T-helper 2 cell treated with Interferon-gamma antibody and Interleukin-4, amounts not matched to agents 100 ng/mL and 5 ng/mL, for 36 hours (primary cell): ENCODE data around the gene CSH2. TPM values are rescaled to one million over a fixed set of nuclear protein-coding genes. Genes with fewer than 3 reads are reported as not detected.
"Not testable (repeated sequence)": the region's sequence is repeated elsewhere in the genome, so short reads cannot be mapped to it uniquely, and the experiment has no call there.

Source experiments
- intact Hi-C: fragments of 100-400 bp; cut with micrococcal nuclease; formaldehyde crosslinking; loops from one replicate; pipeline ENCODE4 v1.15.1; 2023
- total RNA-seq: library from RNA; stranded (reverse); gene quantifications from 2 replicates; pipeline ENCODE4 v1.2.3, GENCODE V29; 2022

Gene CSH2
- total RNA-seq, 1 donor from 2014 or later: not detected

DNA sequence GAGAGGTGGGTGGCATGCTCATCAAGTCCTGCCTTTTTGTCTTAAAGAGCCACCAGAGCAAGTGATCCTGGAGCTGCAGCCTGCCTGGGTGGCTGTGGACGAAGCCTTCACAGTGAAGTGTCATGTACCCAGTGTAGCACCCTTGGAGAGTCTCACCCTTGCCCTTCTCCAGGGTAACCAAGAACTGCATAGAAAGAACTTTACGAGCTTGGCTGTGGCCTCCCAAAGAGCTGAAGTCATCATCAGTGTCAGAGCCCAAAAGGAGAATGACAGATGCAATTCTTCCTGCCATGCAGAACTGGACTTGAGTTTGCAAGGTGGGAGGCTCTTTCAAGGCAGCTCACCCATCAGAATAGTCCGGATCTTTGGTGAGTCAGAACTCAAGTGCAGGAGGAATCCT is 14.2 kb downstream of the CSH2 start:
- intact Hi-C loops: no loop called here

DNA sequence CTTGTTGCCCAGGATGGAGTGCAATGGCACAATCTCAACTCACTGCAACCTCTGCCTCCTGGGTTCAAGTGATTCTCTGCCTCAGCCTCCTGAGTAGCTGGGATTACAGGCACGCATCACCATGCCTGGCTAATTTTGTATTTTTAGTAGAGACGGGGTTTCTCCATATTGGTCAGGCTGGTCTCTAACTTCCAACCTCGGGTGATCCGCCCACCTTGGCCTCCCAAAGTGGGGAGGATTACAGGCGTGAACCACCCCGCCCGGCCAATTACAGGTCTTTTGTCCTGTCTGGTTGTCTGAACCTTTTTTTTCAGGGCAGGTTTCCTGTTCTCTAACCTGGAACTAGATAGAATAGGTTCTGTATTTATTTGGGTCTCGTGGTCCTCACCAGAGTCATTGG is 17.1 kb downstream of the CSH2 start:
- intact Hi-C loops: not testable (repeated sequence)

DNA sequence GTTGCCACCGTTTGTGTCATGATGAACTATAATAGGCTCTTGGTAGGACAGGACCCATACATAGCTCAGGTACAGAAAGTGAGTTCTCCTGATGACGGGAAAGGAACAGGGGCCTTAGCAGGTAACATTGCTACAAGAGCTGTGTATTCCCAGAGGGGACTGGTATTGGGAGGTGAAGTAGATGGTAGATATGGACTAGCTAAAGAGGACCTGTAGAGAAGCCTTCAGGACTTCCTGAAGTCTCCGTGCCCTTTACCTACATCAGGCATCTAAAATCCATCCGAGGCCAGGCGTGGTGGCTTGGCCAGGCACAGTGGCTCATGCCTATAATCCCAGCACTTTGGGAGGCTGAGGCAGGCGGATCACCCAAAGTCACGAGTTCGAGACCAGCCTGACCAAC is 18.3 kb downstream of the CSH2 start:
- intact Hi-C loops: no loop called here

DNA sequence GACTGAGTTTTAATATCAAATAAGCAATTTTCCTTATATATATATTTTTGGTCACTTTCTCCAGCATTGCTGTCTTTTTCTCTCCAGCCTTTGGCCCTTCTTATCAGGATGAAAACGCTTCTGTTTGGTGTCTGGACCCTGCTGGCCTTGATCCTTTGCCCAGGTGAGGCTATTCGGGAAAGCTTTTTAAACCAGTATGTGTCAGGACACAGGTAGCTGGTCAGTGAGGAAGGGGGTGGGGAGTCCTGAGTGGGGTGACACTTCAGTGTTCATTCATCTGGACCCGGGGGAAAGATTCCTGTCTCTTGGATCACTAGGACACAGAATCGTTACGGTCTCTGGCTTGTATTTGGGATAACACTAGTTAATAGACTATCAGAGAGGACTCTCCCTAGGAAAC is 18.8 kb downstream of the CSH2 start:
- intact Hi-C loops: no loop called here

DNA sequence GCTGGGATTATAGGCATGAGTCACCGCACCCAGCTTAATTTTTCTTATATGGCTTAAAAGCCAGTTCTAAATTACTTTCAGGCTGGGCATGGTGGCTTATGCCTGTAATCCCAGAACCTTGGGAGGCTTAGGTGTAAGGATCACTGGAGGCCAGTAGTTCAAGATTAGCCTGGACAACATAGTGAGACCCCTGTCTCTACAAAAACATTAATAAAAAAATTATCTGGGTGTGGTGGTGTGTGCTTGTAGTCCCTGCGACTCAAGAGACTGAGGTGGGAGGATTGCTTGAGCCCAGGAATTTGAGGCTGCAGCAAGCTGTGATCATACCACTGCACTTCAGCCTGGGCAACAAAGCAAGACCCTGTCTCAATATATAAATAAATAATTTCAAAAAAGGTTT is 20.2 kb downstream of the CSH2 start:
- intact Hi-C loops: no loop called here

DNA sequence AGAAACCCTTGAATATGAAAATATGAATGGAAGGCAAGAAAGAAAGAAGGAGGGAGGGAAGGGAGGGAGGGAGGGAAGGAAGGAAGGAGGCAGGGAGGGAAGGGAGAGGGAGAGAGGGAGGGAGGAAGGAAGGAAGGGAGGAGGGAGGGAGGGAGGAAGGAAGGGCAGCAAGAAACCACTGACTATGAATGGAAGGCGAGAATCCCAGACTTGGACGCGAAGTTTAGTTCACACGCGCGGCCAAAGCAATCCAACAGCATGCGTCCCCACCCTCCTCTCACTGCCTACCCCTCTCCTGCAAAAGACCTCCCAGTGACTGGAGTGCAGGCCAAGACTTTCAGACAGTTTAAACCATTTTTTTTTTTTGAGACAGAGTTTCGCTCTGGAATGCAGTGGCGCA is 23.1 kb downstream of the CSH2 start:
- intact Hi-C loops: no loop called here

DNA sequence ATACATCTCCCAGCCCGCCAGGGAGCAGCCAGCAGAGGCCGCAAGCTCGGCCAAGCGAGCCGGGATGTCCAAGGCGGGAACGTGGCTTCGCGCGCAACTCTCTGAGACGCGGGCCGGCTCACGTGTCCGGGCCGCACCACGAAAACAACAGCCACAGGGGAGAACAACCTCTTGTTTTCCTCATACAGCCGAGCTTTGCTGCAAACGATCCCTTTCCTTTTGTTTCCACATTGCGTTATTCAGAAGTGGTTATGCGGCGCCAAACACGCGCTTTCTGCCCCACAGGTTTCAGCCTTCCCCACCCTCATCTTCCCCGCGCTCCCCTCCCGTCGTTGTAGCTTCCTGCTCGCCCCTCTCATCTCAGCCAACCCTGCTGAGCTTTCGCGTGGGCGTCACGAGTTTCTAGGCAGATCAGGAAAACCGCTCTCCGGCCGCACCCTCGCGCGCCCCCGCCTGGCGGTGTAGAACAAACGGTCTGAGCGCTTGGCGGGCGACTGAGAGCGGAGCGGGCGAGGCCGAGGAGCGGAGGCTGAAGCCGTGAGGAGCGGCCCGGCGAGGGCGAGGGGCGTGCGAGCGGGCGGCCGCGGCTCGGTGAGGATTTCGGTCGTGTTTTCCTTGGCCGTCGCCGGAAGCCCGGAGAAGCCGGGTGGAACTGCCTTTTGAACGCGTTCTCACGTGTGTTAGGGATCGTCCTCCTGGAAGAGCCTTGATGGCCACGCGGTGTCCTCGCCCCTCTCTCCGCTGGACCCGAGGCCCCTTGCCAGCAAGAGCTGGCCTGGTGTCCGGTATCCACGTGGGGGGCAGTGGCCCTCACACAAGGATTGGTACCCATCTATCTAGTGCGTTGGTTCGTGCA is 24.4 kb downstream of the CSH2 start:
- intact Hi-C loops: loop anchor here (10.0 kb wide), 1 partner anchor 424 kb away; no protein-coding TSS in a partner anchor

DNA sequence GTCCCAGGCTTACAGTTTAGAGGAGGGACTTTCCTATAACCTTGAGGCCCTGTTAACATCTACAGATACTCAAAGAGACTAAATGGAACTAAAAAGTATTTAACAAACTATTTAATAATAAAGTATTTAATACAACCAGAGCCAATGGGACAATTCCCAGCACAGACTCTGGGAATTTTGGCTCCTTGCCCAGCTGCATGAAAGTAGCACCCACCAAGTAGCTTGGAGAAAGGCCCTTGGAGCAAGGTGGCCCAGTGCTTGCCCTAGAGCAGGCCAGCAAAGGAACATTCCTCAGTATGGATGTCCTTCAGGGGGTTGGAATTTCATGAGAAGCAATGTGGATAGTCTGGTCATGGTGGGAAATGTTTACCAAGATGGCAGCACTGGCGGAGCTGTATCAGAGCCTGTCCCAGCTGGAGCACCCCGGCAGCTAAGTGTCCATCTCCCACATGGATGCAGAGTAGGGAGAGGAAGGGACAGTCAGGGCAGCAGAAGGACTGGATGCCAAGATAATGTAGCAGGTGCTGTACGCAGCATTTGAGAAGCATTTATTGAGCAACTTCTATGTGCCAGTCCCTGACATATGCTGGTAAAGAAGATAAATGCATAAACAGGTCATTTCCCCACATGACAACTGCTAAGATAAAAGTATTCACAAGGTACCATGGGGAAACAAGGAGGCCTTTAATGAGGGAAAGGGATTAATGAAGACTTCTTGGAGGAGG is 25.8 kb downstream of the CSH2 start:
- intact Hi-C loops: loop anchor here (10.0 kb wide), 1 partner anchor 423 kb away; no protein-coding TSS in a partner anchor

DNA sequence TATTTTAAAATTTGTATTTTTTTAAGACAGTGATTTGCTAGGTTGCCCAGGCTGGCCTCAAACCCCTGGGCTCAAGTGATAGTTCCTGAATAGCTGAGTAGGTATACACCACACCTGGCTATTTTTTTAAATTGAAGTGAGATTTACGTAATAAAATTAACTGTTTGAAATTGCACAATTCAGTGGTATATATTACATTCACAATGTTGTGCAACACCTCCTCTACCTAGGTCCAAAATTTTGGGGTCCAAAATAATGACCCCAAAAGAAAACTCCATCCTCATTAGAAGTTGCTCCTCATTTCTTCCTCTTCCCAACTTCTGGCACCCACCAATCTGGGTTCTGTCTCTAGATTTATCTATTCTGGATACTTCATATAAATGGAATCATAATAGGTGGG is 28.0 kb downstream of the CSH2 start:
- intact Hi-C loops: loop anchor here (10.0 kb wide), 1 partner anchor 421 kb away; no protein-coding TSS in a partner anchor

DNA sequence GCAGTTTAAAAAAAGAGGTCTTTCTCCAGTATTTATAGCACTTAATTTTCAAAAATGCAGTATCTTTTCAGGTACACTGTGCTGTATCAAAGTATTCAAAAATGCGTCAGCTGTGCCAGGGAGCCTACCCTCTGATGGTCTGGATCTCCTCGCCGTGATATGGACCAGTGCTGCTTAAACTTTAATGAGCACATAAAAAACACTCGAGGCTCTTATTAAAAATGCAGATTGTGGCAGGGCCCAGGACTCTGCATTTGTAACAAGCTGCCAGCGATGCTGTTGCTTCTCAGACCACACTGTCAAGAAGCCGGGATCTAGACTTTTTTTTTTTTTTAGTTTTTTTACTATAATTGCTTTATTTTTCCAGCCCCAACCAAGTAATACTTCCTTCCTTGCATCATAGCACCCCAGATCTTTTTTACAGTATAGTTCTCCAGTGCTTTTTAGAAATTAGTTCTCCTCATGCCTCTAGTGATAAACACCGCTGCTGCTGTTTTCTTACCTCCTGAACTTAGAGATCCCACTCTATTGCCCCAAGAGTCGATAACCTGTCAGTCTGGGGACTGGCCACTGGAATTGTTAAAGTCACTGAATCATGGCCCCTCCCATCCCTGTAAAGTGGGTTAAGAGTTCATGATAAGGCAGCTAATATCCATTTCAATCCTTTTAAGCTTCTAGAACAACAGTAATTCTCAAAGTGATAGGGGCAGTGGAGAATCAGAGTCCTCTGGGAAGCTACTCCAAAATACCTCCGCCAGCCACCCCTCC is 29.4 kb downstream of the CSH2 start:
- intact Hi-C loops: loop anchor here (1.0 to 10.0 kb wide), 10 partner anchors 17 to 653 kb away; partner anchors contain the start of genes CCDC47, DCAF7, ERN1 and FTSJ3

DNA sequence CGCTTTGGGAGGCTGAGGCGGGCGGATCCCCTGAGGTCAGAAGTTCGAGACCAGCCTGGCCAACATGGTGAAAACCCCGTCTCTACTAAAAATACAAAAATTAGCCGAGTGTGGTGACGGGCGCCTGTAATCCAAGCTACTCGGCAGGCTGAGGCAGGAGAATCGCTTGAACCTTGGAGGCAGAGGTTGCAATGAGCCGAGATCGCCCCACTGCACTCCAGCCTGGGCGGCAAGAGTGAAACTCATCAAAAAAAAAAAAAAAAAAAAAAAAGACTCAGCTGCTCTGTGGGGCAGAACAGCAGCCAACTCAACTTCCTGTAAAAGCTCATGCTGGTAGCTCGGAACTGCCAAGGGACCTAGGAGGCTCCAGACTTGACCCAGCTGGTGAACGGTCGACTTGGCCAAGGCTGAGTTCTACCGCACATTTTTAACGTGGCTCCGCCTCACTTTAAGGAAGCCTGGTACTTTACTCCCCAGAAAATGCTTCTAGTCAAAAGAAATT is 30.0 kb downstream of the CSH2 start:
- intact Hi-C loops: loop anchor here (1.0 to 10.0 kb wide), 10 partner anchors 16 to 653 kb away; partner anchors contain the start of genes CCDC47, DCAF7, ERN1 and FTSJ3

DNA sequence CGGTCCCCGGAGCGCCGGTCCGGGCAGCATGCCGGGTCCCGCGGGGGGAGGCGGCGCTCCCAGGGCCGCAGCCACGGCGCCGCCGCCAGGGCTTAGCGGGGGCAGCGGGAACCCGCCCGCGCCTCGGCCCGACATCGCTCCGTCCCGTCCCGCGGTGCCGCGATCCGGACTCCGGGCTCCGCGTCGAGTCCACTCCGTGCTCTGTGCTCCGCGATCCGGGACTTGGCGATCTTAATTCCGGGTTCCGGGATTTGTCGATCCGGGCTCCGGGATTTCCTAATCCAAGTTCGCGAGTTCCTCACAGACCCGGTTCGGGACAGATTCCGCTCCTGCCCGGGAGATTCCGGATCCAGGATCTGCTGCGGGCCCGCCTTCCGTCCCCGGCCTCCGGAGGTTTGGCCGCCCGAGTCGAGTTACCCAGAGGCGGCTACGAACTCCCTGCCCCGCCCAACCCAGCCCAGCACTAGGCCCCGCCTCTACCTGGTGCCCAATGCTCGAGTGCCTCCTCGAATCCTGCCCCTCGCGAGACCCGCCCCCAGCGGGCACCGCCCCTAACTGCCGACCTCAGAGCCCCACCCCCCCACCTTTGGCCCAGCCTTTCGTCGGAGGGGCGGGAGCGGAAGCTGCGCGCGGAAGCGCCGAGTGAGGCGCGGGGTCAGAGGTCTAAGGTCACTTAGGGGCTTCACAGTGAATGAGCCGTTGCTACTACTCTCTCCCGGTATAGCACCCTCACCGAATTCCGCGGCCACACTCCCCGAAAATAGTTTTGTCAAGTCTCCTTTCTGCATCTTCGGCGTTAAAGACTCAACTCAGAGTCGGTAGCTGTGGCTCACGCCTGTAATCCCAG is 30.7 kb downstream of the CSH2 start, which contains the start of gene SMARCD2:
TSS of gene SMARCD2 (minus strand) at position 146 of the 847 bp plus-strand sequence. CDS start at position 135, 11 bp downstream.
- intact Hi-C loops: loop anchor here (1.0 to 10.0 kb wide), 10 partner anchors 15 to 654 kb away; partner anchors contain the start of genes CCDC47, DCAF7, ERN1 and FTSJ3

DNA sequence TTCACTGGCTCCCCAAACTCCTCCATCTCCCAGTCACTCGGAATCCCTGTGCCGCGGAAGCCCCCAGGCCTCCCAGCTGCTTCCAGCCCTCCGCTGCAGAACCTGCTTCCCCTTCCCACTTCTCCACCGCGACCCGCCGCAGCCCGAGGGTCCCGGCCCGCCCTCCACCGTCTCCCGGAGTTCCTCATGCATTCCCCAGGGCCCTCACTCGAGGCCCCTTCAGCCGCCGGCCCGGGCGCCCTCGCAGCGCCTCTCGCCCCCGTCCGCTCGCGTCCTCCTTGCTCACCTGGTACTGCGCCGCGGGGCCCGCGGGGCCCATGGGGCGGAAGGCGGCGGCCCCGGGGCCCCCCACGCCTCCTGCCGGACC is 31.3 kb downstream of the CSH2 start:
- intact Hi-C loops: loop anchor here (2.0 to 10.0 kb wide), 6 partner anchors 141 to 655 kb away; partner anchors contain the start of genes ERN1, LIMD2, MAP3K3 and POLG2

DNA sequence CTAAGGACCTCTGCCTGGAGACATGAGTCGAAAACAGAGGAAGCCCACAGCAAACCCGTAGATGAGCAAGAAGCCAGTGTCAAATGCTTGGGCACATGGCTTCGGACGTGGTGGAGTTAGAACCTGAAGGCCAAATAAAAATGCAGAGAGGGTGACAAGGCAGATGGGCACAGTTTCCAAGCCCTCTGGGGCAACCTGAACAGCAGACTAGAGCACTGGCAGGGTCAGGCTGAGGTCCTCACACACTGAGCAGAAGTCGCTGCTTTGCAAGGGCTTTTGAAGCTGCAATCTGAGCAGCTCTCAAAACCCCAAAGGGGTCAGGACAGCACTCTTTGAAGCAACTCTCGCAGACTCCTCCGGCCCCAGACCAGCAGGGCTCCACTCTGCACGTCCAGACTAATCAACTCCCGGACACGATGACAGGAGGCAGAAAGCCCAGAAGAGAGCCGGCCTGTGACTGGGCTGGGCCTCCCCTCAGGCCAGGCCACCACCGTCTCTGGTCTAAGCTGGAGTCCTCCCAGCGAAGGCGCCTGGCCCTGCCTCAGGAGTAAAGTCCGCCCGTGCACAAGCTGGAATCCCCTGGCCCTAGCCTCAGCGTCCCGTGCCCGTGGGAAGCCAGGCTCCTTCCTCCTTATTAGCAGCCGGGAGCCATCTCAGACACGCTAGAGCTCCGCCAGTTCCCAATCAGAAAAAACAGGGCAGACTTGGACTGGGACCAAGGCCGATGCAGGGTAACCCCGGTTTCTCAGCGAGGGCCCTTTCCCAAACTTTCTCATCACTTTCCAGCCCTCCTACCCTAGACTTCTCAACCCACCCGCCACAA is 31.9 kb downstream of the CSH2 start:
- intact Hi-C loops: loop anchor here (2.0 to 10.0 kb wide), 6 partner anchors 141 to 655 kb away; partner anchors contain the start of genes ERN1, LIMD2, MAP3K3 and POLG2

DNA sequence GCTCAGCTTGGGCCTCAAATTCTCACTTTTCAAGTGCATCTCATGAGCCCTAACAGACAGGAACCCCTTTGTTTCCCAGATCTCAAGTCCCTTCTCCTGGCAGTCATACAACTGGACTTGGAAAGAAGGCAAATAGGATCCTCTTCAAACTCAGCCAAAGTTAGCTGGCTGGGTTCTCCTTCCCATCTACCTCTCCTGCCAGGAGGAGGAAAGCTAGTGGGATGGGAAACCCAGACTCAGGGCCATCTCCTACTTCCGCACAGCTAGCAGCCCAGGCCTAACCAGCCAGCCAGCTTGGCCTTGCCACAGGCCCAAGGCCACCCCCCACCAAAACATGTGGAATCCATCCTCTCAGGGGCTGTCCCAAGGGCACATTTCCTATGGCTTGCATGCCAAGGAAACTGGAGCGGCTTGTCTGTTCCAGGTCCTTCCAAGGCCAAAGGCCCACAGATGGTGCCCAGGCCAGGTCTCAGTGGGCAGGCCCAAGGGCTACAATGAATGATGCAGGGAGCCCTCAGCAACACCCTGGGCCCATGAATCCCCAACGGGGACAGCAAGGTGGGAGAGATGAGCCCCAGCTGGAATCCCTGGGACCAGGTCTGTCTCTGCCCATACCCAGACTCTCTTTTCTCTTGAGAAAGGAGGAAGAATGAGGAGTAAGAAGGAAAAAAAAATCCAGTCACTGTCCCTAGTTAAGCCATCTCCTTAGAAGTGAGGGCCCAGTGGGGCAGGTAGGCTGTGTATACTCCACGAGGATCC is 32.7 kb downstream of the CSH2 start:
- intact Hi-C loops: loop anchor here (5.0 to 10.0 kb wide), 2 partner anchors 292 to 416 kb away; partner anchors contain the start of gene ERN1

DNA sequence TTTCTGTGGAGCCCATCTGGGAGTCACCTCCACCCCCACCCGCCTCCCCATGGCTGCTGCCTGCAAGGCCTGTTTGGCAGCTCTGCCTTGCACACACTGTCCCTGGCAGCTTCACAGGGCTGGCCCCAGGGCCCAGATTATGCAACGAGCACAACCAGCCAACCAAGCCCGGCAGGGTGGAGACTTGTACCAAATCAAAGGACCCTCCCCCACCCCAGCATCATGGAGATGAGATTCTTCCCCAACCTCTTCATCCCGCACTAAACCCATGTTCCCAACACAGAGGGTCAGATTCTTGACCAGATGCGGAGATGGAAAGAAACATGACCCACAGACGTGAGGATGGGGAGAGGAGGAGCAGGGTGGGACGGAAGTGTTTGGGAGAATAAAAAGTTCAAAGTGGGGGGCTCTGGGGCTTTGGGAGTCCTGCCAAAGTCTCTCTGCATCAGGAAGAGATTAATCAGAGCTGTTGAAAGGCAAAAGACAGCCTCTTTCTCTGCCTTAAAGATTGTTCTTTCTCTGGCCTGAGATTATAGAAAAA is 34.8 kb downstream of the CSH2 start:
- intact Hi-C loops: no loop called here

DNA sequence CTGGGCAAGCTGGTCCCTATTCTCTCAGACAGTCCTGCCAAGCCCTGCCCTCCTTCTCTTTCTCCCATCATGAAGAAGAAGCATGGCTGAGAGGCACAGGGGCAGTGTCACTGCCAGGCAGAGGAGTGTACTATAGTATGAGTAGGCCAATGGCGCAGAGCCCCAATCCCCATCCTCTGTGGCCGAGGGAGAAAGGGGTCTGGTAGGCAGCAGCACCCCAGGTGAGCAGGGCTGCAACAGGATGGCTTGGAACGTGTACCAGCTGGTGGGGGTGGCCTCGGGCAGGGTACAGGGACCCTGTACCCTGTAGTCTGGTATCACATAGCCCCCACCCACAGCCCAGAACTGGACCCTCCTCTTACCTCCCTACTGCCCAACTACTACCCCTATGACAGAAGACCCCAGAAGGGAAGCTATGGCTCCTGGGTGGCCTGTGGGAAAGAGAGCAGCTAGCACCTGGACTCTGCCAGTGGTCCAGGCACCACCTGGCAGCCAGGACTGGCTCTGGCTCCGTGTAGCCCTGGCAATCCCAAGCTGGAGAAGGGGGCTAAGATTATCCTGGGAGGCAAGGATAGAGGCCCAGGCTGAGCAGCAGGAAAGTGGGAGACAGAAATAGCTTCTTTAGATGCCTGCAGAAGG is 35.4 kb downstream of the CSH2 start:
- intact Hi-C loops: no loop called here
